ENCODE results near the gene PON3. TPM values are rescaled to one million over a fixed set of nuclear protein-coding genes. Genes with fewer than 3 reads are reported as not detected.

Gene PON3
- total and polyA plus RNA-seq, 2 of the 13 experiments (the other 11 are each of a cell fraction or from before 2014, with no cell fraction given): 23.6 to 37.8 TPM

DNA sequence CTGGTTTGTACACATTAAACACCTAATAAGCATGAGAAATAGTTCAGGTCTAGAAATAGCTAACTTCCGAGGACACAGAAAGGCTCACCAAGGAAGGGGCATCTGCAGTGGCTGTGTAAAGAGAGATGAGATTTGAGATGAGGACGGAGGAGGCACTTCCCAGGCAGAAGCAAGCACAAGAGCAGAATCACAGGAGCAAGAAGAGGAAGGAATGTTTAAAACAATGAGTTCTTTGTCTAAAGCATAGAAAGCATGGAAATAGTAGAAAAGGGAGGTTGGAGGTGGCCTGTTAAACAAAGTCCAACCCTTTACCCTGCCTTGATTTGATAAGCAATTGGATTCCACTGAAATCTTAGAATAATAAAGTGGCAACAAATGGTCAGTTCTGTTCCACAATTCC is 11.6 kb upstream of the PON3 start (continued):
- TF ChIP-seq RBFOX2 (IDR thresholded peaks at IDR 0.05; ENCODE audit: low read depth, low read length) (no peak), ZNF232 (CRISPR knock-in tag; IDR thresholded peaks at IDR 0.05; ENCODE audit: borderline replicate concordance) (no peak), FIP1L1 (IDR thresholded peaks at IDR 0.05; ENCODE audit: borderline replicate concordance, insufficient read depth, low read depth, low read length) (no peak), ZNF24 (IDR thresholded peaks at IDR 0.05) (no peak), RNF2 (conservative IDR thresholded peaks at IDR 0.05; ENCODE audit: low read depth) (no peak), FOXA3 (CRISPR knock-in tag; IDR thresholded peaks at IDR 0.05) (no peak), SAFB2 (CRISPR knock-in tag; IDR thresholded peaks at IDR 0.05; ENCODE audit: borderline replicate concordance, low read depth) (no peak), ZNF747 (CRISPR knock-in tag; IDR thresholded peaks at IDR 0.05; ENCODE audit: borderline replicate concordance) (no peak)

DNA sequence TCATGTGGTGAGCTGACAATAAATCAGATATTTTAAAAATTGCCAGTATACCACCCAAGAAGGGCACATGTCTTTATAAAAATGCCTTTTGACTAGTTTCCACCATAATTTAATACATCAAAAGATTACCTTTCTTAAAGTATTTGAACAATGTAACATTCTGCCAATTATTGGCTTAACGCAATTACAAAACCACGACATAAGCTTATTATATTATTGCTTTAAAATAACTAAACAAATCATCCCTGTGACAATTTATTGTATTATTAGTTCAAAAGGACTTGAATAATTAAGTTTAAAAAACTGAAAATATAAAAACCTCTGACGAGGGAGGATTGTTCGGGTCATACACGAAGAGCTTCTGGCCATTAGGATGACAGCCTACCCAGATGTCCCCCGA is 9.6 kb upstream of the PON3 start:
- no peak for ATAC-seq
- H3K4me3 ChIP-seq (replicated peaks in 1 of 3; ENCODE audit: insufficient read depth in 1 of 3, low read depth in 2 of 3, low read length in 3 of 3): no peak overlapping the region
- no TSS peak for BruUV-seq (replicated peaks)
- in situ Hi-C loops (cut with HindIII; ENCODE audit: extremely low pct_ligation_motif_present, low pct_unique_long_range_greater_than_20kb) (no loop called here), intact Hi-C loops (cut with micrococcal nuclease; ENCODE audit: unreplicated experiment) (no loop called here)
- ChIA-PET POLR2A (interaction anchor here (1.0 to 1.2 kb wide), 2 partner anchors 10 to 29 kb away, joined by 3 read pairs; partner anchors contain the start of genes PON2 and PON3), CTCF (ENCODE audit: low intra/inter-chr PET ratio, low total read pairs) (no interaction called here)
- H3K79me2 ChIP-seq (ENCODE audit: insufficient read depth, low read length): no peaks in the 10 kb centered on the region
- FAIRE-seq: no peak
- H3K4me2 ChIP-seq (ENCODE audit: low read depth, low read length): no peak overlapping the region
- H3K9ac ChIP-seq (ENCODE audit: insufficient read depth, low read depth, low read length): no peak overlapping the region
- peaks cover 3 to 49% of the 10 kb centered on the region in 2 experiments; a peak in 4 of 5 replicates for H3K36me3 ChIP-seq (replicated peaks in 1 of 2; ENCODE audit: control insufficient read depth in 1 of 2, insufficient read depth in 2 of 2, low read length in 2 of 2)
- WGBS (ENCODE audit: low lambda C conversion rate): 97% methylated on average over 6 of the region's 6 CpGs
- no peaks in the 10 kb centered on the region for H3K27me3 ChIP-seq (ENCODE audit: control insufficient read depth in 1 of 2, insufficient read depth in 2 of 2, low read length in 2 of 2)
- DNase-seq (ENCODE audit: low spot score): no peak
- H3K27ac ChIP-seq (ENCODE audit: extremely low read length, insufficient read depth, low read length): no peak overlapping the region
- H4K20me1 ChIP-seq (ENCODE audit: insufficient read depth, low read length): no peaks in the 10 kb centered on the region; the same call in 1 of the 2 replicates
- no peaks in the 10 kb centered on the region for H3K9me3 ChIP-seq (ENCODE audit: low read length)
- H3K4me1 ChIP-seq (ENCODE audit: insufficient read depth, low read length): peaks cover 15% of the 10 kb centered on the region
- no peak overlapping the region for H2AFZ ChIP-seq (ENCODE audit: low read length)
- TF ChIP-seq BATF2 (CRISPR knock-in tag; IDR thresholded peaks at IDR 0.05) (no peak), KDM6A (CRISPR knock-in tag; IDR thresholded peaks at IDR 0.05; ENCODE audit: low read depth) (no peak), STAG1 (CRISPR knock-in tag; IDR thresholded peaks at IDR 0.05) (no peak), PRDM4 (CRISPR knock-in tag; IDR thresholded peaks at IDR 0.05; ENCODE audit: borderline replicate concordance) (no peak), MTF2 (CRISPR knock-in tag; IDR thresholded peaks at IDR 0.05; ENCODE audit: borderline replicate concordance) (no peak)
- TF ChIP-seq, protein P1, sequence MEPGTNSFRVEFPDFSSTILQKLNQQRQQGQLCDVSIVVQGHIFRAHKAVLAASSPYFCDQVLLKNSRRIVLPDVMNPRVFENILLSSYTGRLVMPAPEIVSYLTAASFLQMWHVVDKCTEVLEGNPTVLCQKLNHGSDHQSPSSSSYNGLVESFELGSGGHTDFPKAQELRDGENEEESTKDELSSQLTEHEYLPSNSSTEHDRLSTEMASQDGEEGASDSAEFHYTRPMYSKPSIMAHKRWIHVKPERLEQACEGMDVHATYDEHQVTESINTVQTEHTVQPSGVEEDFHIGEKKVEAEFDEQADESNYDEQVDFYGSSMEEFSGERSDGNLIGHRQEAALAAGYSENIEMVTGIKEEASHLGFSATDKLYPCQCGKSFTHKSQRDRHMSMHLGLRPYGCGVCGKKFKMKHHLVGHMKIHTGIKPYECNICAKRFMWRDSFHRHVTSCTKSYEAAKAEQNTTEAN (CRISPR knock-in tag; conservative IDR thresholded peaks at IDR 0.05): no peak
- TF ChIP-seq, protein P2, sequence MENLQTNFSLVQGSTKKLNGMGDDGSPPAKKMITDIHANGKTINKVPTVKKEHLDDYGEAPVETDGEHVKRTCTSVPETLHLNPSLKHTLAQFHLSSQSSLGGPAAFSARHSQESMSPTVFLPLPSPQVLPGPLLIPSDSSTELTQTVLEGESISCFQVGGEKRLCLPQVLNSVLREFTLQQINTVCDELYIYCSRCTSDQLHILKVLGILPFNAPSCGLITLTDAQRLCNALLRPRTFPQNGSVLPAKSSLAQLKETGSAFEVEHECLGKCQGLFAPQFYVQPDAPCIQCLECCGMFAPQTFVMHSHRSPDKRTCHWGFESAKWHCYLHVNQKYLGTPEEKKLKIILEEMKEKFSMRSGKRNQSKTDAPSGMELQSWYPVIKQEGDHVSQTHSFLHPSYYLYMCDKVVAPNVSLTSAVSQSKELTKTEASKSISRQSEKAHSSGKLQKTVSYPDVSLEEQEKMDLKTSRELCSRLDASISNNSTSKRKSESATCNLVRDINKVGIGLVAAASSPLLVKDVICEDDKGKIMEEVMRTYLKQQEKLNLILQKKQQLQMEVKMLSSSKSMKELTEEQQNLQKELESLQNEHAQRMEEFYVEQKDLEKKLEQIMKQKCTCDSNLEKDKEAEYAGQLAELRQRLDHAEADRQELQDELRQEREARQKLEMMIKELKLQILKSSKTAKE (CRISPR knock-in tag; IDR thresholded peaks at IDR 0.05; ENCODE audit: borderline replicate concordance): no peak

Data from HepG2 (cell line).